Stimulated activated CD4-positive, alpha-beta T cell treated with anti-CD3 and anti-CD28 coated beads, Interleukin-15, amount 100 ng/mL, for 1 hour (primary cell): ENCODE data around the gene FAM83F.
"Not testable (repeated sequence)": the region's sequence is repeated elsewhere in the genome, so short reads cannot be mapped to it uniquely, and the experiment has no call there.

Source experiments
- DNase-seq, 2 donors: peaks; one replicate each; pipeline ENCODE4 v3.0.0-alpha.2; 2020; ENCODE audit warnings: low read depth in 1 of 2, low spot score in 1 of 2

The FAM83F gene

GRCh38 chr22:39994566-39995392 is at the start of gene FAM83F:
FAM83F (plus strand) TSS chr22:39994954; CDS start chr22:39995043, 89 bp downstream.
- peak in 1 of 2 donors; percentile 44 for DNase-seq

- no peak for DNase-seq
Measured at GRCh38 chr22:39946126-39946502, 48.6 kb upstream of the FAM83F start.

GRCh38 chr22:39946503-39947219 is 48.1 kb upstream of the FAM83F start:
- no peak for DNase-seq

- DNase-seq, result no peak
Measured at GRCh38 chr22:39947220-39948216, 47.2 kb upstream of the FAM83F start.

GRCh38 chr22:39949964-39950737 is 44.6 kb upstream of the FAM83F start:
- no peak for DNase-seq

- DNase-seq, result not testable (repeated sequence)
Measured at GRCh38 chr22:39951603-39952293, 43.0 kb upstream of the FAM83F start.

- no peak for DNase-seq
Measured at GRCh38 chr22:39952347-39952746, 42.4 kb upstream of the FAM83F start.

GRCh38 chr22:39953101-39953500 is 41.7 kb upstream of the FAM83F start:
- no peak for DNase-seq

GRCh38 chr22:39954584-39955055 is 40.1 kb upstream of the FAM83F start:
- DNase-seq, result no peak

- DNase-seq, result no peak
Measured at GRCh38 chr22:39955675-39956074, 39.1 kb upstream of the FAM83F start.

GRCh38 chr22:39956932-39957664 is 37.7 kb upstream of the FAM83F start:
- no peak for DNase-seq

GRCh38 chr22:39958009-39958711 is 36.6 kb upstream of the FAM83F start:
- no peak for DNase-seq

GRCh38 chr22:39958949-39959639 is 35.7 kb upstream of the FAM83F start:
- no peak for DNase-seq

GRCh38 chr22:39959640-39960447 is 34.9 kb upstream of the FAM83F start, which contains the start of gene TMA7B:
TMA7B (plus strand) TSS chr22:39960397; CDS start chr22:39964375, 3,978 bp downstream.
- DNase-seq, result no peak

GRCh38 chr22:39960791-39961746 is 33.7 kb upstream of the FAM83F start:
- DNase-seq, result peak; percentile 20 to 26

- DNase-seq, result no peak
Measured at GRCh38 chr22:39962071-39962470, 32.7 kb upstream of the FAM83F start.
